ENCODE data around the gene ZNF322.

ZNF322 gene

DNA sequence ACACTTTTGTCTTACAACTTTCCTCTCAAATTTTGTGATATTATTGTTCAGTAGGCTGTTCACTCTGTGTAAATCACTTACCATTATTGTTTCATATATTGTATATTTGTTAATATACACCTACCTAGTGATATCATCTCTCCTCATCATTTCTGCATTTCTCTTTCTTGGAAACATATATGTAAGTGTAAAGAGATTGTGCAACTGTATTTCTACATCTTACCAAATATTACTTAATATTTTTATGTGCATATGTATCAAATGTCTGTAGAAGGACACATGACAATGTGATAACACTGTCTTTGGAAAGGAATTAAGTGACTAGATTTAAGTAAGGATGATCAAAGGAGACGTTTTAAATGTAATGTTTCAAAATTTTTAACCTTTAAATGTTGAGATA lies 30.2 kb downstream of the ZNF322 start:
- Histone ChIP-seq H3K4me3 (ENCODE audit: low read length in 2 of 2) (no peak overlapping the region), H3K79me1 (ENCODE audit: low read depth, low read length) (no peaks in the 10 kb centered on the region), H3K27ac (replicated peaks; ENCODE audit: low read length) (no peak overlapping the region), H2AFZ (ENCODE audit: low read length) (no peak overlapping the region), H4K91ac (ENCODE audit: low read depth, low read length, poor library complexity) (no peak overlapping the region), H2BK5ac (ENCODE audit: low read length) (no peak overlapping the region), H2BK15ac (ENCODE audit: low read length) (no peak overlapping the region), H3K4me2 (ENCODE audit: insufficient read depth, low read length, poor library complexity, severe bottlenecking) (no peak overlapping the region), H3K4me1 (ENCODE audit: control insufficient read depth in 2 of 2, insufficient read depth in 1 of 2, low read depth in 1 of 2, low read length in 2 of 2) (no peaks in the 10 kb centered on the region), H4K8ac (ENCODE audit: low read depth, low read length) (no peak overlapping the region), H3K9me3 (replicated peaks in 1 of 2; ENCODE audit: control insufficient read depth in 2 of 2, insufficient read depth in 1 of 2, low read depth in 1 of 2, low read length in 2 of 2) (peaks cover 2 to 14% of the 10 kb centered on the region in 2 donors), H3K27me3 (ENCODE audit: control insufficient read depth in 3 of 3, insufficient read depth in 3 of 3, low read depth in 1 of 3, low read length in 3 of 3) (no peaks in the 10 kb centered on the region), H3K36me3 (replicated peaks in 1 of 2; ENCODE audit: control insufficient read depth in 2 of 2, insufficient read depth in 2 of 2, low read length in 2 of 2) (peaks cover 5 to 13% of the 10 kb centered on the region in 2 donors), H2AK5ac (ENCODE audit: low read depth, low read length) (no peak overlapping the region), H3K9ac (ENCODE audit: low read depth, low read length, poor library complexity) (no peak overlapping the region), H3K4ac (ENCODE audit: low read length) (no peak overlapping the region), H2BK12ac (ENCODE audit: low read length) (no peak overlapping the region), H3K23ac (ENCODE audit: low read depth, low read length, poor library complexity) (no peak overlapping the region), H3K18ac (ENCODE audit: low read length) (no peak overlapping the region), H3K14ac (ENCODE audit: low read length) (no peak overlapping the region), H2BK120ac (ENCODE audit: low read depth, low read length) (no peak overlapping the region)
- WGBS, 2 donors (ENCODE audit: extremely low coverage in 2 of 2, insufficient read length in 2 of 2, insufficient replicate concordance in 1 of 2) = no CpG with 5 or more reads among the region's 1 CpG
- no peak for DNase-seq (ENCODE audit: low spot score)

- Histone ChIP-seq H3K27ac (replicated peaks; ENCODE audit: low read length) (no peak overlapping the region), H3K9ac (ENCODE audit: low read depth, low read length, poor library complexity) (no peak overlapping the region), H3K23ac (ENCODE audit: low read depth, low read length, poor library complexity) (no peak overlapping the region), H2BK120ac (ENCODE audit: low read depth, low read length) (no peak overlapping the region), H2BK5ac (ENCODE audit: low read length) (no peak overlapping the region), H2AFZ (ENCODE audit: low read length) (no peak overlapping the region), H3K4me3 (ENCODE audit: low read length in 2 of 2) (no peak overlapping the region), H3K36me3 (replicated peaks in 1 of 2; ENCODE audit: control insufficient read depth in 2 of 2, insufficient read depth in 2 of 2, low read length in 2 of 2) (no peaks in the 10 kb centered on the region), H3K14ac (ENCODE audit: low read length) (no peak overlapping the region), H2AK5ac (ENCODE audit: low read depth, low read length) (no peak overlapping the region), H2BK15ac (ENCODE audit: low read length) (no peak overlapping the region), H3K18ac (ENCODE audit: low read length) (no peak overlapping the region), H3K27me3 (ENCODE audit: control insufficient read depth in 3 of 3, insufficient read depth in 3 of 3, low read depth in 1 of 3, low read length in 3 of 3) (no peaks in the 10 kb centered on the region), H4K8ac (ENCODE audit: low read depth, low read length) (no peak overlapping the region), H3K4me1 (ENCODE audit: control insufficient read depth in 2 of 2, insufficient read depth in 1 of 2, low read depth in 1 of 2, low read length in 2 of 2) (no peaks in the 10 kb centered on the region), H3K4me2 (ENCODE audit: insufficient read depth, low read length, poor library complexity, severe bottlenecking) (no peak overlapping the region), H3K9me3 (replicated peaks in 1 of 2; ENCODE audit: control insufficient read depth in 2 of 2, insufficient read depth in 1 of 2, low read depth in 1 of 2, low read length in 2 of 2) (peaks cover 0 to 3% of the 10 kb centered on the region in 2 donors), H2BK12ac (ENCODE audit: low read length) (no peak overlapping the region), H4K91ac (ENCODE audit: low read depth, low read length, poor library complexity) (no peak overlapping the region), H3K79me1 (ENCODE audit: low read depth, low read length) (no peaks in the 10 kb centered on the region), H3K4ac (ENCODE audit: low read length) (no peak overlapping the region)
- WGBS, 2 donors (ENCODE audit: extremely low coverage in 2 of 2, insufficient read length in 2 of 2, insufficient replicate concordance in 1 of 2) = no CpG with 5 or more reads among the region's 7 CpGs
- DNase-seq (ENCODE audit: low spot score) = no peak
Measured at GRCh38 chr6:26627843-26628242, 31.7 kb downstream of the ZNF322 start.

DNA sequence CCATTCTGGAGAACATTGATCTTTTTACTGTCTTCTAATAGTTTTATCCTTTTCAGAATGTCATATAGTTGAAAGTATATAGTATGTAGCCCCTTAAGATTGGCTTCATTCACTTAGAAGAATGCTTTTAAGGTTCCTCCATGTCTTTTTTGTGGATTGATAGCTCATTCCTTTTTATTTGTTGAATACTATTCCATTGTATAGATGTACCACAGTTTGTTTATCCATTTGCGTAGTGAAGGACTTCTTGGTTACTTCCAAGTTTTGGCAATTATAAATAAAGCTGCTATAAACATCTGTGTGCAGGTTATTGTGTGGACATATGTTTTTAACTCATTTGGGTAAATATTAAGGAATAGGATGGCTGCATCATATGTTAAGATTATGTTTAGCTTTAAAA lies 35.0 kb downstream of the ZNF322 start:
- no peak overlapping the region for H3K23ac ChIP-seq (ENCODE audit: low read depth, low read length, poor library complexity)
- no peak overlapping the region for H4K91ac ChIP-seq (ENCODE audit: low read depth, low read length, poor library complexity)
- no peak overlapping the region for H2BK5ac ChIP-seq (ENCODE audit: low read length)
- H3K9ac ChIP-seq (ENCODE audit: low read depth, low read length, poor library complexity) = no peak overlapping the region
- H3K27me3 ChIP-seq (ENCODE audit: control insufficient read depth in 3 of 3, insufficient read depth in 3 of 3, low read depth in 1 of 3, low read length in 3 of 3) = no peaks in the 10 kb centered on the region
- no peak overlapping the region for H2BK120ac ChIP-seq (ENCODE audit: low read depth, low read length)
- H2BK15ac ChIP-seq (ENCODE audit: low read length) = no peak overlapping the region
- H3K9me3 ChIP-seq (replicated peaks in 1 of 2; ENCODE audit: control insufficient read depth in 2 of 2, insufficient read depth in 1 of 2, low read depth in 1 of 2, low read length in 2 of 2) = no peaks in the 10 kb centered on the region
- no peak overlapping the region for H3K18ac ChIP-seq (ENCODE audit: low read length)
- no CpG with 5 or more reads among the region's 1 CpG for WGBS, 2 donors (ENCODE audit: extremely low coverage in 2 of 2, insufficient read length in 2 of 2, insufficient replicate concordance in 1 of 2)
- H3K79me1 ChIP-seq (ENCODE audit: low read depth, low read length) = no peaks in the 10 kb centered on the region
- no peak overlapping the region for H3K27ac ChIP-seq (replicated peaks; ENCODE audit: low read length)
- H4K8ac ChIP-seq (ENCODE audit: low read depth, low read length) = no peak overlapping the region
- no peak overlapping the region for H3K4me3 ChIP-seq (ENCODE audit: low read length in 2 of 2)
- no peaks in the 10 kb centered on the region for H3K4me1 ChIP-seq (ENCODE audit: control insufficient read depth in 2 of 2, insufficient read depth in 1 of 2, low read depth in 1 of 2, low read length in 2 of 2)
- H3K14ac ChIP-seq (ENCODE audit: low read length) = no peak overlapping the region
- H3K4ac ChIP-seq (ENCODE audit: low read length) = no peak overlapping the region
- no peaks in the 10 kb centered on the region for H3K36me3 ChIP-seq (replicated peaks in 1 of 2; ENCODE audit: control insufficient read depth in 2 of 2, insufficient read depth in 2 of 2, low read length in 2 of 2)
- no peak overlapping the region for H2AK5ac ChIP-seq (ENCODE audit: low read depth, low read length)
- no peak overlapping the region for H2AFZ ChIP-seq (ENCODE audit: low read length)
- no peak overlapping the region for H3K4me2 ChIP-seq (ENCODE audit: insufficient read depth, low read length, poor library complexity, severe bottlenecking)
- H2BK12ac ChIP-seq (ENCODE audit: low read length) = no peak overlapping the region
- DNase-seq (ENCODE audit: low spot score) = no peak

- no peak for DNase-seq (ENCODE audit: low spot score)
- Histone ChIP-seq H3K79me1 (ENCODE audit: low read depth, low read length) (no peaks in the 10 kb centered on the region), H3K18ac (ENCODE audit: low read length) (no peak overlapping the region), H3K36me3 (replicated peaks in 1 of 2; ENCODE audit: control insufficient read depth in 2 of 2, insufficient read depth in 2 of 2, low read length in 2 of 2) (no peaks in the 10 kb centered on the region), H2BK15ac (ENCODE audit: low read length) (no peak overlapping the region), H3K4me3 (ENCODE audit: low read length in 2 of 2) (no peak overlapping the region), H3K4me2 (ENCODE audit: insufficient read depth, low read length, poor library complexity, severe bottlenecking) (no peak overlapping the region), H3K27ac (replicated peaks; ENCODE audit: low read length) (no peak overlapping the region), H2AK5ac (ENCODE audit: low read depth, low read length) (no peak overlapping the region), H4K91ac (ENCODE audit: low read depth, low read length, poor library complexity) (no peak overlapping the region), H4K8ac (ENCODE audit: low read depth, low read length) (no peak overlapping the region), H3K14ac (ENCODE audit: low read length) (no peak overlapping the region), H3K4ac (ENCODE audit: low read length) (no peak overlapping the region), H3K9me3 (replicated peaks in 1 of 2; ENCODE audit: control insufficient read depth in 2 of 2, insufficient read depth in 1 of 2, low read depth in 1 of 2, low read length in 2 of 2) (no peaks in the 10 kb centered on the region), H3K23ac (ENCODE audit: low read depth, low read length, poor library complexity) (no peak overlapping the region), H2BK12ac (ENCODE audit: low read length) (no peak overlapping the region), H2AFZ (ENCODE audit: low read length) (no peak overlapping the region), H3K4me1 (ENCODE audit: control insufficient read depth in 2 of 2, insufficient read depth in 1 of 2, low read depth in 1 of 2, low read length in 2 of 2) (no peaks in the 10 kb centered on the region), H3K27me3 (ENCODE audit: control insufficient read depth in 3 of 3, insufficient read depth in 3 of 3, low read depth in 1 of 3, low read length in 3 of 3) (no peaks in the 10 kb centered on the region), H2BK120ac (ENCODE audit: low read depth, low read length) (no peak overlapping the region), H3K9ac (ENCODE audit: low read depth, low read length, poor library complexity) (no peak overlapping the region), H2BK5ac (ENCODE audit: low read length) (no peak overlapping the region)
- WGBS, 2 donors (ENCODE audit: extremely low coverage in 2 of 2, insufficient read length in 2 of 2, insufficient replicate concordance in 1 of 2) = no CpG with 5 or more reads among the region's 1 CpG
Measured at GRCh38 chr6:26623339-26623859, 36.1 kb downstream of the ZNF322 start.
